WI38 (cell line): ENCODE measurements around the gene ZNF561.
A peak's percentile ranks its signal among the peaks of the same experiment; 100 is the strongest.

Experiments
- H3K4me3 ChIP-seq: 2 replicates; pipeline ENCODE4 v1.5.1; 2011; ENCODE audit warnings: low read depth, mild to moderate bottlenecking, control low read depth, low read length
- CTCF ChIP-seq: IDR thresholded peaks from 2 replicates; pipeline ENCODE4 v1.5.1; 2012; ENCODE audit warnings: low read depth, mild to moderate bottlenecking, control low read depth, low read length

ZNF561 gene

GRCh38 chr19:9644472-9644871, 23.4 kb upstream of the ZNF561 start:
- TF ChIP-seq CTCF, result no peak
- H3K4me3 ChIP-seq, result no peak overlapping the region

GRCh38 chr19:9641810-9642209, 20.8 kb upstream of the ZNF561 start:
- no peak for TF ChIP-seq CTCF
- no peak overlapping the region for H3K4me3 ChIP-seq

- no peak overlapping the region for H3K4me3 ChIP-seq
- no peak for TF ChIP-seq CTCF
These were observed 19.9 kb upstream of the ZNF561 start for GRCh38 chr19:9640956-9641355.

DNA sequence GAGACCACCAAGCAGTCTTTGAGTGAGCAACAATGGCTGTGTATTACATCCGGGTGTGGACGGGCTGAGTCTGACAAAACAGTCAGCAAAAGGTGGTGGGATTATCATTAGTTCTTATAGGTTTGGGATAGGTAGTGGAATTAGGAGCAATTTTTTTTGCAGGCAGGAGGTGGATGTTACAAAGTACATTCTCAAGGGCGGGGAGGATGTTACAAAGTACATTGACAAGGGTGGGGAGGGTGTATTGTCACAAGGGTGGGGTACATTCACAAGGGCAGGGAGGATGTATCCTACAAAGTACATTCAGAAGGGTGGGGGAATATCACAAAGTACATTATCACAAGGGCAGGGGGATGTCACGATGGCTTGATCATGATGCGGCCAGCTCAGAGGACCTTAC, 15.0 kb upstream of the ZNF561 start:
- TF ChIP-seq CTCF, result no peak
- H3K4me3 ChIP-seq, result no peak overlapping the region

DNA sequence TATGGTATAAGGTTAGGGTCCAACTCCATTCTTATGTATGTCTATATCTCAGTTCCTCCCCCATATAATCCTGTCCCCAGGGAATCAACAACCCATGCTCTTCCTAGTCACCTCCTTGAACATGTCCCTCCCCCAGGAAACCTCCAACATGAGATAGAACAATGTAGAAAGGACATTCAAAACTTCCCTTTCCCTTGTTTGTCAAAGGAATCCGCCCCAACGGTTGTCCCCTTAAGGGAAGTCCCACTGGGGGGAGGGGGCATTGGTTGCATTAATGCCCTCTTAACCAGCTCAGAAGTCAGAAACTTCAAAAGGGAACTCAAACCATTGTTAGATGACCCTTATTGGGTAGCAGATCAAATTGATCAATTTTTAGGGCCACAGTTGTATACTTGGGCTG, 6.8 kb upstream of the ZNF561 start:
- TF ChIP-seq CTCF, result no peak
- H3K4me3 ChIP-seq, result no peak overlapping the region

GRCh38 chr19:9622531-9622930, 1.5 kb upstream of the ZNF561 start:
- H3K4me3 ChIP-seq, result peak overlapping the region; percentile 14; the same call in 1 of the 2 replicates
- TF ChIP-seq CTCF, result no peak

- peak overlapping the region; percentile 96 for H3K4me3 ChIP-seq
- no peak for TF ChIP-seq CTCF
These were observed 233 bp downstream of the ZNF561 start for GRCh38 chr19:9620842-9621155.
